H9 (cell line): ENCODE data around the gene NXPH4. TPM values are rescaled to one million over a fixed set of nuclear protein-coding genes. Genes with fewer than 3 reads are reported as not detected.

Experiments used
- DNase-seq: peaks from one replicate; pipeline ENCODE4 v3.0.0-alpha.2; 2017
- H2AFZ ChIP-seq: one replicate; pipeline ENCODE4 v1.6.1; 2013; ENCODE audit warnings: mild to moderate bottlenecking, low read length, control low read depth, moderate library complexity
- H2AK5ac ChIP-seq: 2 replicates; pipeline ENCODE4 v1.6.1; 2013; ENCODE audit warnings: low read length, control low read depth, mixed read lengths; ENCODE audit not compliant: insufficient read length
- H2BK120ac ChIP-seq: one replicate; pipeline ENCODE4 v1.6.1; 2013; ENCODE audit warnings: low read depth, mild to moderate bottlenecking, low read length, control low read depth, inconsistent platforms; ENCODE audit not compliant: poor library complexity, severe bottlenecking
- H2BK12ac ChIP-seq: 2 replicates; pipeline ENCODE4 v1.6.1; 2013; ENCODE audit warnings: low read length, control low read depth, mixed read lengths, low read depth; ENCODE audit not compliant: insufficient read length
- H2BK15ac ChIP-seq: 2 replicates; pipeline ENCODE4 v1.6.1; 2013; ENCODE audit warnings: low read depth, low read length, control low read depth
- H2BK20ac ChIP-seq: one replicate; pipeline ENCODE4 v1.6.1; 2013; ENCODE audit warnings: low read depth, mild to moderate bottlenecking, low read length, control low read depth, inconsistent platforms; ENCODE audit not compliant: poor library complexity, severe bottlenecking
- H2BK5ac ChIP-seq: 2 replicates; pipeline ENCODE4 v1.6.1; 2013; ENCODE audit warnings: low read length, control low read depth, mixed read lengths; ENCODE audit not compliant: insufficient read length
- H3K14ac ChIP-seq: 2 replicates; pipeline ENCODE4 v1.6.1; 2013; ENCODE audit warnings: low read length, control low read depth; ENCODE audit not compliant: insufficient read depth
- H3K18ac ChIP-seq: 2 replicates; pipeline ENCODE4 v1.6.1; 2013; ENCODE audit warnings: low read depth, mild to moderate bottlenecking, mixed read lengths, low read length, control low read depth; ENCODE audit not compliant: insufficient read length
- H3K23ac ChIP-seq: 2 replicates; pipeline ENCODE4 v1.6.1; 2013; ENCODE audit warnings: low read length, control low read depth, mixed read lengths, low read depth; ENCODE audit not compliant: insufficient read length
- H3K23me2 ChIP-seq: 2 replicates; pipeline ENCODE4 v1.6.1; 2013; ENCODE audit warnings: low read depth, mild to moderate bottlenecking, mixed read lengths, low read length, control low read depth; ENCODE audit not compliant: insufficient read length, poor library complexity, severe bottlenecking
- H3K27ac ChIP-seq: 2 replicates; pipeline ENCODE4 v1.5.1; 2013; ENCODE audit warnings: low read length, control low read depth, mixed read lengths, low read depth; ENCODE audit not compliant: insufficient read length
- H3K27me3 ChIP-seq: 2 replicates; pipeline ENCODE4 v1.6.1; 2013; ENCODE audit warnings: low read length, control low read depth, inconsistent platforms; ENCODE audit not compliant: insufficient read depth
- H3K4ac ChIP-seq: 2 replicates; pipeline ENCODE4 v1.6.1; 2013; ENCODE audit warnings: low read depth, mild to moderate bottlenecking, control low read depth, inconsistent platforms, low read length, moderate library complexity
- H3K4me1 ChIP-seq: 2 replicates; pipeline ENCODE4 v1.6.1; 2013; ENCODE audit warnings: low read length, control low read depth, inconsistent platforms; ENCODE audit not compliant: insufficient read depth
- H3K4me2 ChIP-seq: 2 replicates; pipeline ENCODE4 v1.6.1; 2013; ENCODE audit warnings: low read length, control low read depth, mixed read lengths; ENCODE audit not compliant: insufficient read length, insufficient read depth
- H3K56ac ChIP-seq: 2 replicates; pipeline ENCODE4 v1.6.1; 2013; ENCODE audit warnings: low read depth, mild to moderate bottlenecking, mixed read lengths, low read length, control low read depth; ENCODE audit not compliant: insufficient read length
- H3K79me1 ChIP-seq: 2 replicates; pipeline ENCODE4 v1.6.1; 2013; ENCODE audit warnings: low read depth, mild to moderate bottlenecking, moderate library complexity, low read length, control low read depth, inconsistent platforms; ENCODE audit not compliant: insufficient read depth, poor library complexity, severe bottlenecking
- H3K79me2 ChIP-seq: 2 replicates; pipeline ENCODE4 v1.6.1; 2013; ENCODE audit warnings: low read length, control low read depth, inconsistent platforms; ENCODE audit not compliant: insufficient read depth
- H3K9ac ChIP-seq: 2 replicates; pipeline ENCODE4 v1.6.1; 2013; ENCODE audit warnings: low read length, control low read depth, mixed read lengths; ENCODE audit not compliant: insufficient read length; ENCODE audit errors: extremely low read depth
- H3K9me3 ChIP-seq: one replicate; pipeline ENCODE4 v1.6.1; 2013; ENCODE audit warnings: low read depth, low read length, inconsistent platforms; ENCODE audit not compliant: control insufficient read depth
- H3T11ph ChIP-seq: one replicate; pipeline ENCODE4 v1.6.1; 2013; ENCODE audit warnings: mild to moderate bottlenecking, low read length, control low read depth, inconsistent platforms
- H4K20me1 ChIP-seq: one replicate; pipeline ENCODE4 v1.6.1; 2013; ENCODE audit not compliant: control insufficient read depth, insufficient read length, insufficient read depth
- H4K5ac ChIP-seq: 2 replicates; pipeline ENCODE4 v1.6.1; 2013; ENCODE audit warnings: low read depth, mild to moderate bottlenecking, mixed read lengths, low read length, control low read depth; ENCODE audit not compliant: insufficient read length
- H4K8ac ChIP-seq: replicated peaks from 2 replicates; pipeline ENCODE4 v1.6.1; 2013; ENCODE audit warnings: low read length, control low read depth, mixed read lengths, low read depth; ENCODE audit not compliant: insufficient read length
- H4K91ac ChIP-seq: 2 replicates; pipeline ENCODE4 v1.6.1; 2013; ENCODE audit warnings: low read depth, mild to moderate bottlenecking, moderate library complexity, mixed read lengths, low read length, control low read depth; ENCODE audit not compliant: insufficient read length
- H3K27ac Mint-ChIP-seq, 3 experiments: 2 replicates in 2 of 3; 3 replicates in 1 of 3; pipeline ENCODE4 v1.8.0; 2020 to 2021; ENCODE audit warnings: mixed read lengths in 3 of 3, mild to moderate bottlenecking in 1 of 3, moderate library complexity in 1 of 3
- H3K27me3 Mint-ChIP-seq: 2 replicates; pipeline ENCODE4 v1.8.0; 2021; ENCODE audit warnings: low read depth, mild to moderate bottlenecking, moderate library complexity, mixed read lengths
- H3K36me3 Mint-ChIP-seq, 3 experiments: 2 replicates in 2 of 3; 3 replicates in 1 of 3; pipeline ENCODE4 v1.8.0; 2020 to 2021; ENCODE audit warnings: low read depth in 3 of 3, mixed read lengths in 3 of 3; ENCODE audit not compliant: insufficient read depth in 1 of 3
- H3K4me1 Mint-ChIP-seq, 2 experiments: 2 replicates each; pipeline ENCODE4 v1.8.0; 2020; ENCODE audit warnings: mixed read lengths in 2 of 2
- H3K4me3 Mint-ChIP-seq, 2 experiments: 2 replicates in 1 of 2; 3 replicates in 1 of 2; pipeline ENCODE4 v1.8.0; 2020 to 2021; ENCODE audit warnings: mild to moderate bottlenecking in 2 of 2, mixed read lengths in 2 of 2, moderate library complexity in 1 of 2
- H3K9me3 Mint-ChIP-seq, 2 experiments: 2 replicates in 1 of 2; 3 replicates in 1 of 2; pipeline ENCODE4 v1.8.0; 2020; ENCODE audit warnings: mild to moderate bottlenecking in 2 of 2, mixed read lengths in 2 of 2, moderate library complexity in 1 of 2
- WGBS: extraction: QIAGEN DNeasy Blood & Tissue Kit; methylation state at CpG from one replicate; pipeline ENCODE4 v1.1.7; 2013; ENCODE audit warnings: missing lambda C conversion rate, low lambda C conversion rate, mixed read lengths; ENCODE audit not compliant: insufficient read length; ENCODE audit errors: extremely low coverage; 5-methylcytosine and 5-hydroxymethylcytosine counted together
- total RNA-seq: library from RNA; stranded (reverse); gene quantifications from 2 replicates; pipeline ENCODE4 v1.2.1, GENCODE V29; 2021
- TF ChIP-seq, protein P1 (sequence below): fragments of 200-600 bp; sonication (generic); conservative IDR thresholded peaks from 3 replicates; pipeline ENCODE4 v1.8.0; 2021; ENCODE audit warnings: antibody characterized with exemption, mild to moderate bottlenecking

The NXPH4 gene
- total RNA-seq, 1 experiment from 2014 or later: 2.1 TPM

DNA sequence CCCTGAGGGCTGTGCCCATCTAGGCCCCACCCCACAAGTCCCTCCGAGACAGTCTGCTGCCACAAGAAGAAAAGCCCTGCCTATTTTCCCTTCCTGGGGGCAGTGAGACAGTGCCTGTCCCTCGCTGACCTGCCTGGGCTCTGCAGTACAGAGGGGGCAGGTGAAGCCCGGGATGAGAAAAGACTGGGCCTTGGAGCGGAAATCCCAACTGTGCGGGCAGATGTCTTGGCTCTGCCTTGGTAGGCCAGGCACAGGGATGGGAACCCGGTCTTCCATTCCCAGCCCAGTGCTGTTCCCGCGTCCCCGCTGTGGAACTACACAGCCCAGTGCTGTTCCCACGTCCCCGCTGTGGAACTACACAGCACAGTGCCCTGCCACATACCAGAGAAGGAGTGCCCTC, 12.8 kb upstream of the NXPH4 start:
- no peak overlapping the region for H3K23ac ChIP-seq
- no peaks in the 10 kb centered on the region for H3K4me1 ChIP-seq
- H2BK120ac ChIP-seq: no peak overlapping the region
- no peak overlapping the region for H4K8ac ChIP-seq
- no peak overlapping the region for H2BK15ac ChIP-seq
- H2BK5ac ChIP-seq: no peak overlapping the region
- H2BK20ac ChIP-seq: no peak overlapping the region
- no peaks in the 10 kb centered on the region for H3K9me3 Mint-ChIP-seq
- no peak overlapping the region for H4K5ac ChIP-seq
- TF ChIP-seq, protein P1, sequence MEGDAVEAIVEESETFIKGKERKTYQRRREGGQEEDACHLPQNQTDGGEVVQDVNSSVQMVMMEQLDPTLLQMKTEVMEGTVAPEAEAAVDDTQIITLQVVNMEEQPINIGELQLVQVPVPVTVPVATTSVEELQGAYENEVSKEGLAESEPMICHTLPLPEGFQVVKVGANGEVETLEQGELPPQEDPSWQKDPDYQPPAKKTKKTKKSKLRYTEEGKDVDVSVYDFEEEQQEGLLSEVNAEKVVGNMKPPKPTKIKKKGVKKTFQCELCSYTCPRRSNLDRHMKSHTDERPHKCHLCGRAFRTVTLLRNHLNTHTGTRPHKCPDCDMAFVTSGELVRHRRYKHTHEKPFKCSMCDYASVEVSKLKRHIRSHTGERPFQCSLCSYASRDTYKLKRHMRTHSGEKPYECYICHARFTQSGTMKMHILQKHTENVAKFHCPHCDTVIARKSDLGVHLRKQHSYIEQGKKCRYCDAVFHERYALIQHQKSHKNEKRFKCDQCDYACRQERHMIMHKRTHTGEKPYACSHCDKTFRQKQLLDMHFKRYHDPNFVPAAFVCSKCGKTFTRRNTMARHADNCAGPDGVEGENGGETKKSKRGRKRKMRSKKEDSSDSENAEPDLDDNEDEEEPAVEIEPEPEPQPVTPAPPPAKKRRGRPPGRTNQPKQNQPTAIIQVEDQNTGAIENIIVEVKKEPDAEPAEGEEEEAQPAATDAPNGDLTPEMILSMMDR: no peak
- no CpG with 5 or more reads among the region's 11 CpGs for WGBS
- no peaks in the 10 kb centered on the region for H3K27me3 ChIP-seq
- H3K4ac ChIP-seq: no peak overlapping the region
- no peaks in the 10 kb centered on the region for H3K9me3 ChIP-seq
- no peak overlapping the region for H3K56ac ChIP-seq
- H4K91ac ChIP-seq: no peak overlapping the region
- H4K20me1 ChIP-seq: no peaks in the 10 kb centered on the region
- H3K14ac ChIP-seq: no peak overlapping the region
- H3K23me2 ChIP-seq: no peaks in the 10 kb centered on the region
- H3T11ph ChIP-seq: no peak overlapping the region
- no peak for DNase-seq
- no peak overlapping the region for H3K27ac ChIP-seq
- peaks cover 40 to 91% (median 87%) of the 10 kb centered on the region in 3 experiments for H3K36me3 Mint-ChIP-seq
- no peak overlapping the region for H3K18ac ChIP-seq
- H2AK5ac ChIP-seq: no peak overlapping the region
- no peaks in the 10 kb centered on the region for H3K79me1 ChIP-seq
- no peak overlapping the region for H3K4me3 Mint-ChIP-seq
- no peak overlapping the region for H3K9ac ChIP-seq
- no peaks in the 10 kb centered on the region for H3K4me1 Mint-ChIP-seq
- H3K27ac Mint-ChIP-seq: no peak overlapping the region
- no peak overlapping the region for H2AFZ ChIP-seq
- H3K4me2 ChIP-seq: no peak overlapping the region
- H3K27me3 Mint-ChIP-seq: no peaks in the 10 kb centered on the region
- no peak overlapping the region for H2BK12ac ChIP-seq
- no peaks in the 10 kb centered on the region for H3K79me2 ChIP-seq
